Measurements from ENCODE around the gene ATXN7L1. TPM values are rescaled to one million over a fixed set of nuclear protein-coding genes. Genes with fewer than 3 reads are reported as not detected.
A peak's percentile ranks its signal among the peaks of the same experiment; 100 is the strongest.

Gene ATXN7L1
- total and polyA plus RNA-seq, 2 of the 8 experiments (the other 6 are each of a cell fraction or from before 2014, with no cell fraction given): 14.3 to 34.0 TPM

DNA sequence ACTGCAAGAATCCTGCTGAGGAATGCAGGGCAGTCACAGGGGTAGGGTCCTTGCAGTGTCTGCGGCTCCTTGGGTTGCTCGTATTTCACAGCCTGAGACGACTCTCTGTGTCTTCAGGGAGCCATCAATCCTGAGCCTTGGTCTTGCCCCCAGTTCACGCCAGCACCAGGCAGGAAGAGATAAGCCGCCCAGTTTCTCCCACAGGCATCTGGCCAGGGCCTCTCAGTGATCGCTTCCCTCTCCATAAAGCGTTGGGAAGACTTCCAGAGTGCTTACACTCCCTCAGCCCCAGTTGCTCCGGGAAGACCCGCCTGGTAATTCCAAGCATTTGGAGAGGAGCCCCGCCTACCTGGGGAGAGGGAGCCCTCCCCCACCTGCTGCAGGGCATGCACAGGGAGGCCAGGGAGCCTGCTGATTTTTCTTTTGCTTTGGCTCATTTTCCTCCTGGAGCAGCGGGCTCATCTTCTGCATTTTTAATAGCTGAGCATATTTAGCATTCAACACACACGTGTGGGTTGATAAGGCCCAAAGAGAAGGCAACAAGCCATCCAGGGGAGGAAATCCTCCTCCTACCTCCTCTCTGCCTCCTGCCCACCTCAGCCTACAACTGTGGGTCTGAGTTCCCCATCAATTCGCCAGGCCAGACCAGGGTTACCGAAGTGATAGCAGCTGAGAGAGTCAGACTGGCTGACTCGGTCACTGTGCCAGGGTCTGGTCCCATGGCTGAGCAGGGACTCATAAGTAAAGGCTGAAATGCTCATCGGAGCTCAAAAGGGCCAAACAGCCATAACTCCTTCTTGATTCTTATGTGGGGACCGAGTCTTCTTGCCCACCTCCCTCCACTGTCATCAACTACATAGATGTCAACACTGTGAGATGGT lies 220.7 kb downstream of the ATXN7L1 start (continued):
- TF ChIP-seq MAX (IDR thresholded peaks at IDR 0.05): no peak
- 0 out of 2 replicates have a peak, but pooled peaks have one; percentile 41 for TF ChIP-seq TAF1 (IDR thresholded peaks at IDR 0.05; ENCODE audit: low read depth, low read length)
- TF ChIP-seq TAF7 (optimal IDR thresholded peaks at IDR 0.05; ENCODE audit: borderline replicate concordance, low read depth, low read length): no peak
- no peak for TF ChIP-seq POU5F1 (IDR thresholded peaks at IDR 0.05; ENCODE audit: low read depth, low read length)
- no peak for TF ChIP-seq EZH2 (IDR thresholded peaks at IDR 0.05; ENCODE audit: low read depth, low read length, severe bottlenecking)
- 0 out of 2 replicates have a peak, but pooled peaks have one; percentile 54 for TF ChIP-seq SP1 (IDR thresholded peaks at IDR 0.05; ENCODE audit: low read depth, low read length)

Measured in H1 (cell line).